Measurements from ENCODE around the gene MVB12B.

Gene MVB12B

DNA sequence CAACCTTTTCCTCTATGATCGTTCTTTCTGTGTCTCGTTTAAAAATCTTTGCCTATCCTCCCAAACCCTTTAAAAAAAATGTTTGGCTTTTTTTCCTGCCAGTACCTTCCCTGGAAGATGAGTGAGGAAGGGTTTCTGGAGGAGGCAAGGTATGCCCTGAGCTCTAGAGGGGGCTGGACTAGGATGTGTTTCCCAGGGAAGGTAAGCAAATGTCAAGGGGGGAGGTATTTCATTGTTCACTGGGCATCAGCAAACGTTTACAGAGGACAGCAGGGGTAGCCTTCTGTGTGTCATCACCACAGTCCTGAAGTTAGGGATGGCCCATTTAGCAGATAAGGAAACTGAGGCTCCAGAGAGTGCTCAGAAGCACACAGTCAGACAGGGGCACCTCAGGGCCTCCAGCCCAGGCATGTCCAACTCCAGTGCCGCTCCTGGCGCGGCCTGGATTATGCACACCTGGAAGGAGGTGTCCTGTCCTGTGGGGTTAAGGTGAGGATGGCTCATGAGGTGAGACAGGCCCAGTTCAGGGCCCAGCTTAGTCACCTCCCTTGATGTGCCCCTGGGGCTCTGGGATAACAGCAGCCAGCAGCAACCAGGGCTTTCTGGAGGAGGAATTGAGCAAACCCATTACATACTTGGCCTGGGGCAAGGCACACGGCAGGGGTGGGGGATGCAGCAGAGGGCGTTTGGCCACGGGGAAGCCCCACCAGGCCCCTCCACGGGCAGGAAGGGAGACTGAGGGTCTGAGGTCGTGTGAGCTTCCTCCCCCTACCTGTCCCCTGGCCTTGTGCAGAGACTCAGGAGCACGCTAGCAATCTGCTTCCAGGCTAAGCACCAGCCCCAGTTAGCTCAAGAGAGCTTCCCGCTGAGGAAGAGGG lies 186.8 kb downstream of the MVB12B start:
- no peak for DNase-seq

DNA sequence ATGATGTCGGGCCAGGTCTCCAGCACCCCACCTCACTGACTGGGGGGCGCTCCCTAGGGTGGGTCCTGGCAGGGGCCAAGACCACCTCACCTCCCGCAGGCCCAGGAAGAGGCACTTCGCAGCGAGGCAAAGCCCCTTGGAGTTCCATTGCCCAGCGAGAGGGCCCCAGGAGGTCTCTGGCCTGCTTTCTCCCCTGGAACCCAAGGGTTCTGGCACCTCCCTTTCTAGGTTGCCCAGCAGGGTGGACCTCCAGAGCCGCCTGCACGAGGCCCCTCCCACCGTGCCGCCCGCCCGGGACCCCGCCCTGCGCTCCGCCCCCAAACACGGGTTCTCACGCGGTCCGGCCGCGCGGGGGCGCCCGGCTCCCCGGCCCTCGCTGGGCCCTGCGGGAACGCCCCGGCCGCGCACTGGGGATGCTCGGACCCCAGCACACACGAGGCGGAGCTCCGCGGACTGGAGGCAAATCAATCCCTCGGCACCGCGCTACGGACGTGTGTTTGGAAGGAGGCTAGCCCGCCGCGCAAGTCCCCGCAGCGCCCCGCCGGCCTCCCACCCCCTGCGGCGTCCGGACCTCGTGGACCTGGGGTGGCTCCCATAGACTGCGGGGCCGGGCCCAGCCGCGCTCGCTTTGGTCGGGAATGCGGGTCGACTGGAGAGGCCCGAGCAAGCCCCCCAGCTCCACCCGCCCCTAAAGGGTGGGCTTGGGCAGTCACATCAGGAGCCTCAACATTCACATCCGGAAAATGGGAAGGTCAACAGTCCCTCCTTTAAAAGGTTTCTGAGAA lies 187.6 kb downstream of the MVB12B start:
- DNase-seq: peak; percentile 20

GRCh38 chr9:126515001-126515872 lies 188.6 kb downstream of the MVB12B start:
- DNase-seq: no peak

- DNase-seq: no peak
Observed at GRCh38 chr9:126515873-126516505, 189.4 kb downstream of the MVB12B start.

GRCh38 chr9:126516561-126516935 lies 189.9 kb downstream of the MVB12B start:
- no peak for DNase-seq

DNA sequence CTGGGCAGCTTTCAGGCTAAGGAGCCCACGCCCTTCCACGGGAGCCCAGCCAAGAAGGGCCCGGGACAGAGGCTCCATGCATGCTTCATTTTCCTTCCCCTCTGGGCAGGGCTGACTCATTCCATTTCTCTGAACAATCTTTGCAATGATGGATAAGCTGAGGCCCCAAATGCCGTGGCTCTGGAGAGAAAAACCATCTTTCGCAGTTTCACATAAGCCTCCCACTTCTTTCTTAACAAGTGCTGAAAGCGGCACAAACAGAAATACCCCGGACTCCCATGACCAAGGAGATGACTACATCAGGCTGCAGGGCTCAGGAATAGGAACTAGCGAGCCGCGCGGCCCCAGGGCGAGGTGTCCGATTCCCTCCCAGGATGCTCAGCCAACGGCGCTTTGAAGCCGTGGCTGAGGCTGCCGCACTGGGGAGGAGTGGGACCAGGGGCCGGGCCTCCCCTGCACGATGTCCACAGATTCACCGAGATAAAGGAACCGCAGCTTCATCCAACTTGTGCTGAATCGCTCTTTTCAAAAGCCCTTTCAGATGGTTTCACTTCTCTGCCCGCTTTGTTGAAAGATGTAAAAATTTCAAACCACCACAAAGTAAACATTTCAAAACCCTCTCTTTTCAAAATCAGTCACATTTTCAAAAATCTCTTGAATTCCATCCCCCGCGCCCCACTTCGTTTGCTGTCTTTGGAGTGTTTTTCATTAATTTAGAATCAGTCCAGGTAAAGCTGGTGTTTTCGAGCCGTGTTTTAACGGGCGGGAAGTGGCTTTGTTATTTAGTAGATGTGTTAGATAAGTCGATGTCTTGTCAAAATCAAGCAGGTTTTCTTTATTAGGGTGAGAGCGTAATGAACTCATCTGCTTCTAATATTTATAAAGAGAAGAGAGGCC lies 190.6 kb downstream of the MVB12B start:
- DNase-seq: no peak

- DNase-seq: no peak
Observed at GRCh38 chr9:126517833-126518356, 191.3 kb downstream of the MVB12B start.

DNA sequence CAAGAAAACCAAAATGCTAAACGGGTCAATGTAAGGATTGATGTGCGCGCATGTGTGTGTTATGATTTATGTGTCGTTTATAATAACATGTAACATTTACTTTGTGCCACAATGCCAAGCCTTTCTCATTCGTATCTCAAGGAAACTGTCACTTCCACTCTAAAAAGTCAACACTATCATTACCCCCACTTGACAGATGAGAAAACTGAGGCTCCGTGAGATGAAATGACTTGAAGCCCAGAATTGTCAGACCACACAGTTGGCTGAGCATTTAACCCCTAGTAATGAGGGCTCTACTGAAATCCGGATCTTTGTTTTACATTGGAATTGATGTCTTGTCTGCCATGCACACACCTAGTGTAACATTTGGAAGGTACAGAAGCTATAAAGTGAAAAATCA lies 192.1 kb downstream of the MVB12B start:
- no peak for DNase-seq

DNA sequence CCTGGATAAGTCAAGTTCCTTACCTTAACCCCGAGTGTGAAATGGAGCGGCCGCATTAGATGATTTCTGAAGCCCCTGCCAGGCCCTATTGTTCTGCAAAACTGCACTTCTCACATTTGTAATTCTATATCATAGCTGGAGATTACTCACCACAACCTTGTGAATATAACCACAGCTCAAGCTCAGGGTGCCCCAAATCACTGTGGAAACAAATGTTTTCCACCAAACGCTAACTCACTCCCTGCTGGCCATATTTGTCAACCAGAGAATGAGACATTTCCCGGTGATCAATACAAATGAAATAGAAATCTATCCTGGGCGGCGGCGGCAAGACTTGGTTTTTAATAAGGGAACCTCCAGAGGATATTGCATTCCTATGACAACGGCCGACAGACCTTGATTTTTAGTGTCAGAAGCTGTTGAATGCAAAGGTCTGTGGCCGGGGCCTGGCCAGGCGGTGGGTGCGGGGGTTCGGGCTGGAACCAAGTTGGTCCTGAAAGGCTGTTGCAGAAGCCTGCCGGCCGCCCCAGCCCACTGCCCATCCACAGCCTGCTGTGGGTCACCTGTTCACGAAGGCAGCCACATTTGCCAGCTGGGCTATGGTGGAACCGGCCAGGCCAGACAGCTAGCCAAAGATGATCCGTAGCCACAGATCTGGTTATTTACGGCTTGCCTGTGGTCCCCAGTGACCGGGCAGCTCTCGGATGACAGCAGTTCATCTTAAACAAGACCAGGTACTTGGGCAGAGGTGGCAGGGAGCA lies 193.2 kb downstream of the MVB12B start:
- no peak for DNase-seq

DNA sequence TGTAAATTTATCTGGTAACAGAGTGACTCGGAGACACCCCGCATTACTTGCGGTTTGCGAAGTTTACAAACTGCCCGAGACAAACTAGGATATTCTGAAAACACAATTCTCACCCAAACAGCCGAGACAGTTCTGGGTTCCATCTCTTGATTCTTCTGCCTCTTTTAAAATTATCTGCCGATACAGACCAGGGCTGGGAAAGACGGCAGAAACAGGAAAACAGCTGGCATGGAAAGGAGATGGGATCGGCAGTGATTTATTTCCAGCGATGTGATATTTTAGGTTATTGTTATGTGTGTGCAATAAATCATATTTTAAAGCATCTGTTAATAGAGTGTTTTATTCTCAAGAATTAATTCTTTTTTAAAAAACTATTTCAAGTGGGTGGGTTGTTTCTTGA lies 193.8 kb downstream of the MVB12B start:
- DNase-seq: no peak

GRCh38 chr9:126521089-126521488 lies 194.5 kb downstream of the MVB12B start:
- no peak for DNase-seq

GRCh38 chr9:126521551-126521950 lies 194.9 kb downstream of the MVB12B start:
- DNase-seq: no peak

DNA sequence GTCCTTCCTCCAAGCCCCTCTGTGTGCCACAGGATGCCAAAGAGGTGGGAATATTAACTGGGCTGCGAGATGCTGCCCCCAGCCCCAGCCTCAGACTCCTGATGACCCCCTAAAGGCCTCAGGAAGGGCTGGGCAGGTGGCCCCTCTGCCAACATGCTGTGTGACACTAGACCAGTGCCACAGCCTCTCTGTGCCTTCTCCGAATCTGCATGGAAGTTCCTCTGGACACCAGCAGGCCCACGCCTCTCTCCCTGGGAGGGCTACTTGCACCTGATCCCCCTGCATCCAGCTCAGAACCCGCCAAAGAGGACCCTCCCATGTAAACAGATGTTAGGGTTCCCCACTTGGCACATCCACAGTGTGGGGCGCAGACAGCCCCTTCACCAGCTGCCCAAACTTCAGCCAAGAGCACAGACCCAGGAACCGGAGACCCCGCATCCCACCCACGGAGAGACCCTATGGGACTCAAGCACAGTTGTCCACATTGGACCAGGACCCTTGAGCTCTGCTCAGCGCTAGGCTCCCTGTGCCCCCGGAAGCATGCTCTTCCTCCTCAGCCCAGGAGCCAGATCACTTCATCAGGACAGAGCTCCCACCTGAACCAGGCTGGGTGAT lies 195.5 kb downstream of the MVB12B start:
- DNase-seq: no peak

- no peak for DNase-seq
Observed at GRCh38 chr9:126522612-126523356, 196.2 kb downstream of the MVB12B start.

GRCh38 chr9:126523611-126524111 lies 197.0 kb downstream of the MVB12B start:
- no peak for DNase-seq

DNA sequence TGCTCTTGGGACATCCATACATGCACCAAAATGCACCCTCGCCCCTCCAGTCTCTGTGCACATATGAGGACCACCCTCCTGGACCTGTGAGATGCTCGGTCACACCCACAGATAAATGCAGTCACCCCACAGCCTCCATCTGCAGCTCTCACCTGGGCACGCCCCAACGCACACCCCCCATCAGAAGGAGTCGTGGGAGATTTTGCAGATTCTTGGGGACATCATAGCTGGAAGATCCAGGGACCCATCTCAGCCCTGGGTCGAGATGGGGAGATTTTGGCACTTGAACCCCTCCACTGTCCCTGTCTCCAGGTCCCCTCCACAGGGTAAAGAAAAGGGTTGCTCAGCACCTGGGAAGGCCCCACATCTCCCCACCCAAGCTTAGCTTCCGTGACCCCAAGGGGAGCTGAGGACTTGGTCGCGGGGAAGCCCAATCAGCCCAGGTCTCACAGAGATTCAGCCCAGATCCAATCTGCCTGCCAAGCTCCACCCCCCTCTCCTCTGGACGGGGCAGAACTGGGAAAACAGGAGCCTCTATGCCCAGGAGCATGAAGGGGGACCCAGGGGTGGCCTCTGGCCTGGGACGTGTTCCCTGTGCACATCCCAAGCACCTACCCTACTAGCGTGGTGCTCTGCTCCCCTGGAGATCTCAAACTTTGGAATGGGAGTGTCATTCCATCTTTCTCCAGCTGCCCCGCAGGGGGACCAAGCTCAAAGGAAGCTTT lies 197.9 kb downstream of the MVB12B start:
- DNase-seq: no peak

- no peak for DNase-seq
Observed at GRCh38 chr9:126526218-126527108, 199.8 kb downstream of the MVB12B start.

Measured in NCI-H2171 (cell line).